Hepatocyte (in vitro differentiated cells): Measurements from ENCODE around the gene MATR3.

Experiments used
- EZH2 ChIP-seq: fragments of 200-600 bp; sonication (generic); IDR thresholded peaks from 2 replicates; pipeline ENCODE4 v1.6.1; 2016; ENCODE audit warnings: antibody characterized with exemption, mild to moderate bottlenecking, borderline replicate concordance
- EZH2phosphoT487 ChIP-seq: fragments of 200-600 bp; sonication (generic); IDR thresholded peaks from one replicate; pipeline ENCODE4 v1.6.1; 2018; ENCODE audit warnings: antibody characterized with exemption, mild to moderate bottlenecking, low read depth, moderate library complexity; ENCODE audit not compliant: unreplicated experiment, severe bottlenecking
- TF ChIP-seq, protein P1 (sequence below): fragments of 200-600 bp; sonication (generic); IDR thresholded peaks from 2 replicates; pipeline ENCODE4 v1.5.1; 2016; ENCODE audit warnings: antibody characterized with exemption, mild to moderate bottlenecking; ENCODE audit not compliant: poor library complexity

DNA sequence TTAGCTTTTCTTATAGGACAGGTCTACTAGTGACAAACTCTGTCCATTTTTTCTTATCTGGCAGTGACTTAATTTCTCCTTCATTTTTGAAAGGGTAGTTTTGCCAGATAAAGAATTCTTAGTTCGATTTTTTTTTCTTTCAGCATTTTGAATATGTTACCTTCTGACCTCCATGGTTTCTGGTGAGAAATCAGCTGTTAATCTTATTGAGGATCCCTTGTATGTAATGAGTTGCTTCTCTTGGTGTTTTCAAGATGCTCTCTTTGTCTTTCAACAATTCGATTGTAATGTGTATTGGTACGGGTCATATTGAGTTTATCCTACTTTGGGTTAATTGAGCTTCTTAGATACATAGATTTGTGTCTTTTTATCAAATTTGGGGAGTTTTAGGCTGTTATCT lies 60.6 kb downstream of the MATR3 start:
- TF ChIP-seq, protein P1, sequence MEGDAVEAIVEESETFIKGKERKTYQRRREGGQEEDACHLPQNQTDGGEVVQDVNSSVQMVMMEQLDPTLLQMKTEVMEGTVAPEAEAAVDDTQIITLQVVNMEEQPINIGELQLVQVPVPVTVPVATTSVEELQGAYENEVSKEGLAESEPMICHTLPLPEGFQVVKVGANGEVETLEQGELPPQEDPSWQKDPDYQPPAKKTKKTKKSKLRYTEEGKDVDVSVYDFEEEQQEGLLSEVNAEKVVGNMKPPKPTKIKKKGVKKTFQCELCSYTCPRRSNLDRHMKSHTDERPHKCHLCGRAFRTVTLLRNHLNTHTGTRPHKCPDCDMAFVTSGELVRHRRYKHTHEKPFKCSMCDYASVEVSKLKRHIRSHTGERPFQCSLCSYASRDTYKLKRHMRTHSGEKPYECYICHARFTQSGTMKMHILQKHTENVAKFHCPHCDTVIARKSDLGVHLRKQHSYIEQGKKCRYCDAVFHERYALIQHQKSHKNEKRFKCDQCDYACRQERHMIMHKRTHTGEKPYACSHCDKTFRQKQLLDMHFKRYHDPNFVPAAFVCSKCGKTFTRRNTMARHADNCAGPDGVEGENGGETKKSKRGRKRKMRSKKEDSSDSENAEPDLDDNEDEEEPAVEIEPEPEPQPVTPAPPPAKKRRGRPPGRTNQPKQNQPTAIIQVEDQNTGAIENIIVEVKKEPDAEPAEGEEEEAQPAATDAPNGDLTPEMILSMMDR = no peak
- no peak for TF ChIP-seq EZH2
- TF ChIP-seq EZH2phosphoT487 = no peak
